Measurements from ENCODE around the gene SYT8. TPM values are rescaled to one million over a fixed set of nuclear protein-coding genes. Genes with fewer than 3 reads are reported as not detected.

SYT8 gene
- total RNA-seq, 2 donors from 2014 or later = 3.4 to 3.6 TPM

GRCh38 chr11:1819074-1819473 is 15.7 kb upstream of the SYT8 start:
- DNase-seq (ENCODE audit: low spot score) = no peak
- Histone ChIP-seq H3K9me3 (no peaks in the 10 kb centered on the region), H3K36me3 (no peaks in the 10 kb centered on the region), H3K4me3 (no peak overlapping the region), H3K4me1 (ENCODE audit: control insufficient read depth in 1 of 2, low read depth in 2 of 2) (peaks cover 10 to 46% of the 10 kb centered on the region in 2 donors), H3K27me3 (replicated peaks; ENCODE audit: insufficient read depth) (no peaks in the 10 kb centered on the region), H3K27ac (no peak overlapping the region)
- no peak for ATAC-seq (ENCODE audit: insufficient number of reproducible peaks, low FRiP score, low read depth)
- no peak for TF ChIP-seq CTCF (IDR thresholded peaks at IDR 0.05)

- DNase-seq (ENCODE audit: low spot score) (no peak), ATAC-seq (ENCODE audit: insufficient number of reproducible peaks, low FRiP score, low read depth) (no peak)
- H3K4me1 ChIP-seq (ENCODE audit: control insufficient read depth in 1 of 2, low read depth in 2 of 2) = peaks cover 22 to 62% of the 10 kb centered on the region in 2 donors
- no peaks in the 10 kb centered on the region for H3K9me3 ChIP-seq
- no peaks in the 10 kb centered on the region for H3K36me3 ChIP-seq
- H3K27me3 ChIP-seq (replicated peaks; ENCODE audit: insufficient read depth) = no peaks in the 10 kb centered on the region
- peak overlapping the region; percentile 7 to 36 for H3K27ac ChIP-seq
- H3K4me3 ChIP-seq = no peak overlapping the region
- TF ChIP-seq CTCF (IDR thresholded peaks at IDR 0.05) = no peak
Observed at GRCh38 chr11:1820463-1821325, 14.1 kb upstream of the SYT8 start.

- Histone ChIP-seq H3K4me1 (ENCODE audit: control insufficient read depth in 1 of 2, low read depth in 2 of 2) (peaks cover 31 to 70% of the 10 kb centered on the region in 2 donors), H3K27ac (peak overlapping the region in 1 of 2 donors; percentile 36), H3K4me3 (no peak overlapping the region), H3K27me3 (replicated peaks; ENCODE audit: insufficient read depth) (no peaks in the 10 kb centered on the region), H3K9me3 (no peaks in the 10 kb centered on the region), H3K36me3 (no peaks in the 10 kb centered on the region)
- DNase-seq (ENCODE audit: low spot score) (no peak), ATAC-seq (ENCODE audit: insufficient number of reproducible peaks, low FRiP score, low read depth) (no peak)
- no peak for TF ChIP-seq CTCF (IDR thresholded peaks at IDR 0.05)
Observed at GRCh38 chr11:1821562-1821961, 13.2 kb upstream of the SYT8 start.

GRCh38 chr11:1822648-1823375 is 12.0 kb upstream of the SYT8 start:
- DNase-seq (ENCODE audit: low spot score) (no peak), ATAC-seq (ENCODE audit: insufficient number of reproducible peaks, low FRiP score, low read depth) (no peak)
- TF ChIP-seq CTCF (IDR thresholded peaks at IDR 0.05) = no peak
- H3K4me1 ChIP-seq (ENCODE audit: control insufficient read depth in 1 of 2, low read depth in 2 of 2) = peaks cover 32 to 73% of the 10 kb centered on the region in 2 donors
- H3K9me3 ChIP-seq = no peaks in the 10 kb centered on the region
- H3K27me3 ChIP-seq (replicated peaks; ENCODE audit: insufficient read depth) = no peaks in the 10 kb centered on the region
- H3K36me3 ChIP-seq = no peaks in the 10 kb centered on the region
- H3K4me3 ChIP-seq = no peak overlapping the region
- H3K27ac ChIP-seq = peak overlapping the region in 1 of 2 donors; percentile 0
